PC-3 (cell line): ENCODE data around the gene MTMR1.

Experiments used
- EZH2 ChIP-seq: fragments of 300-600 bp; sonication (generic); IDR thresholded peaks from one replicate; pipeline ENCODE4 v1.6.1; 2017; ENCODE audit warnings: antibody characterized with exemption, mild to moderate bottlenecking, low read length; ENCODE audit not compliant: unreplicated experiment
- EZH2phosphoT487 ChIP-seq: fragments of 300-600 bp; sonication (generic); IDR thresholded peaks from 2 replicates; pipeline ENCODE4 v1.6.1; 2018; ENCODE audit warnings: mild to moderate bottlenecking, antibody characterized with exemption, low read length, borderline replicate concordance
- TF ChIP-seq, protein P1 (sequence below): fragments of 300-600 bp; sonication (generic); conservative IDR thresholded peaks from 2 replicates; pipeline ENCODE4 v1.5.1; 2017; ENCODE audit warnings: antibody characterized with exemption, low read depth, mild to moderate bottlenecking, low read length

DNA sequence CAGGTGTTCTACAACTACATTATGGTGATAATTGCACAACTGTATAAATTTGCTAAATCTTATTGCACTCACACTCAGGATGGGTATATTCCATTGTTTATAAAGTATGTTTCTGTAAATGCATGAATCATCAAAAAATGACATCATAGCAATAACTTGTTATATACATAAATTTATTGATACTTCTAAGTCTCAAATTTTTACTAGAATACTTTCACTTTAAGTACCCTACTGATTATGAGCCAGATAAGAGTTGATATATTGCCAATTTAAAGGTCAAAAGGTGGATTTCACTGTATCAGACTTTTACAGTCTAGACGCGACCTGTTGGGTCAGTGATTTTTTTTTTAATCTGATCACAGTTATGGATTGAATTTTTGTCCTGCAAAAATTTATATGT is 37.4 kb upstream of the MTMR1 start:
- TF ChIP-seq, protein P1, sequence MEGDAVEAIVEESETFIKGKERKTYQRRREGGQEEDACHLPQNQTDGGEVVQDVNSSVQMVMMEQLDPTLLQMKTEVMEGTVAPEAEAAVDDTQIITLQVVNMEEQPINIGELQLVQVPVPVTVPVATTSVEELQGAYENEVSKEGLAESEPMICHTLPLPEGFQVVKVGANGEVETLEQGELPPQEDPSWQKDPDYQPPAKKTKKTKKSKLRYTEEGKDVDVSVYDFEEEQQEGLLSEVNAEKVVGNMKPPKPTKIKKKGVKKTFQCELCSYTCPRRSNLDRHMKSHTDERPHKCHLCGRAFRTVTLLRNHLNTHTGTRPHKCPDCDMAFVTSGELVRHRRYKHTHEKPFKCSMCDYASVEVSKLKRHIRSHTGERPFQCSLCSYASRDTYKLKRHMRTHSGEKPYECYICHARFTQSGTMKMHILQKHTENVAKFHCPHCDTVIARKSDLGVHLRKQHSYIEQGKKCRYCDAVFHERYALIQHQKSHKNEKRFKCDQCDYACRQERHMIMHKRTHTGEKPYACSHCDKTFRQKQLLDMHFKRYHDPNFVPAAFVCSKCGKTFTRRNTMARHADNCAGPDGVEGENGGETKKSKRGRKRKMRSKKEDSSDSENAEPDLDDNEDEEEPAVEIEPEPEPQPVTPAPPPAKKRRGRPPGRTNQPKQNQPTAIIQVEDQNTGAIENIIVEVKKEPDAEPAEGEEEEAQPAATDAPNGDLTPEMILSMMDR: no peak
- TF ChIP-seq EZH2: no peak
- no peak for TF ChIP-seq EZH2phosphoT487
